ENCODE data around the gene PROSER3.
A peak's percentile ranks its signal among the peaks of the same experiment; 100 is the strongest.

DNA sequence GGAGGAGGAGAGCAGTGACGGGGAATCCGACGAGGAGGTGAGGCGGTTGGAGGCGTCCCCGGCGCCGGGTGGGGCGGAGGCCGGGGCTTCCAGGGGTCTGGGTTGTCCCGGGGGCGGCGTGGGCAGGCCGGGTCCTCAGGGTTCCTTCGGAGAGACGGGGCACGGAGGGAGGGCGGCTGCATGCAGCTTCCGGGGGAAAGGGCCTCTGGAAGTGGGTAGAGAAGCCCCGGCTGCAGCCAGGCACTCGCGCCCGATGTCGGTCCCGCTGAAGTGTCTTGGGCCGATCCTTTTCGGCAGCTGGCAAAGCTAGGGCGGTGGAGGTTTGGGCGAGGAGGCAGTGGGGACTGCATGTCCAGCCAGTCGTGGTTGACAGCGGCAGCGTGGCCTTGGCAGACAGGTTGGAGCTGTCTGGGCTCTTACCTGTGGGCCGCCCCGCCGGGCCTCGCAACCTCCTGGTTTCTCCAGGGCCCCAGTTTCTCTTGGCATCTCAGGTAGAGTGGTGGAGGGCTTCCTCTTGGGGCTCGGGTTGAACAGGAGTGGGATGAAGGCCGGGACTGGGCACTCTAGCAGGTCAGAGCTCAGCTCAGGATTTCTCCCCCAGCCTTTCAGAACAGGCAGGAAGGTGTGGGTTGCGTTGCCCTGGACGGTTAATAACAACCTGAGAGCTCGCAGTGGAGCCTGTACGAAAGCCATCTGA, 39.5 kb upstream of the PROSER3 start:
- TF ChIP-seq, protein P1, sequence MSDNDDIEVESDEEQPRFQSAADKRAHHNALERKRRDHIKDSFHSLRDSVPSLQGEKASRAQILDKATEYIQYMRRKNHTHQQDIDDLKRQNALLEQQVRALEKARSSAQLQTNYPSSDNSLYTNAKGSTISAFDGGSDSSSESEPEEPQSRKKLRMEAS (IDR thresholded peaks at IDR 0.05; ENCODE audit: low read depth, low read length), result no peak
- TF ChIP-seq, protein P2, sequence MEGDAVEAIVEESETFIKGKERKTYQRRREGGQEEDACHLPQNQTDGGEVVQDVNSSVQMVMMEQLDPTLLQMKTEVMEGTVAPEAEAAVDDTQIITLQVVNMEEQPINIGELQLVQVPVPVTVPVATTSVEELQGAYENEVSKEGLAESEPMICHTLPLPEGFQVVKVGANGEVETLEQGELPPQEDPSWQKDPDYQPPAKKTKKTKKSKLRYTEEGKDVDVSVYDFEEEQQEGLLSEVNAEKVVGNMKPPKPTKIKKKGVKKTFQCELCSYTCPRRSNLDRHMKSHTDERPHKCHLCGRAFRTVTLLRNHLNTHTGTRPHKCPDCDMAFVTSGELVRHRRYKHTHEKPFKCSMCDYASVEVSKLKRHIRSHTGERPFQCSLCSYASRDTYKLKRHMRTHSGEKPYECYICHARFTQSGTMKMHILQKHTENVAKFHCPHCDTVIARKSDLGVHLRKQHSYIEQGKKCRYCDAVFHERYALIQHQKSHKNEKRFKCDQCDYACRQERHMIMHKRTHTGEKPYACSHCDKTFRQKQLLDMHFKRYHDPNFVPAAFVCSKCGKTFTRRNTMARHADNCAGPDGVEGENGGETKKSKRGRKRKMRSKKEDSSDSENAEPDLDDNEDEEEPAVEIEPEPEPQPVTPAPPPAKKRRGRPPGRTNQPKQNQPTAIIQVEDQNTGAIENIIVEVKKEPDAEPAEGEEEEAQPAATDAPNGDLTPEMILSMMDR (IDR thresholded peaks at IDR 0.05; ENCODE audit: low read depth, low read length), result no peak
- no peak for TF ChIP-seq MYC (IDR thresholded peaks at IDR 0.05; ENCODE audit: low read depth, low read length)
- peak; percentile 3 for TF ChIP-seq POLR2A (IDR thresholded peaks at IDR 0.05; ENCODE audit: extremely low read depth, insufficient read length)

Data from NB4 (cell line).